ENCODE data around the gene HS6ST3. TPM values are rescaled to one million over a fixed set of nuclear protein-coding genes. Genes with fewer than 3 reads are reported as not detected.

HS6ST3 gene
- total and polyA plus RNA-seq, 8 donors, result 0.03 to 0.15 (median 0.10) TPM

- intact Hi-C loops (cut with DNase I), result no loop called here
- Histone ChIP-seq H3K9me3 (no peaks in the 10 kb centered on the region), H3K4me1 (no peaks in the 10 kb centered on the region), H3K27me3 (no peaks in the 10 kb centered on the region), H3K36me3 (no peaks in the 10 kb centered on the region), H3K27ac (no peak overlapping the region), H3K4me3 (no peak overlapping the region)
- no peak for DNase-seq
- TF ChIP-seq CTCF (IDR thresholded peaks at IDR 0.05), result no peak
- no peak for ATAC-seq
Measured at GRCh38 chr13:96314974-96315373, 225.1 kb downstream of the HS6ST3 start.

DNA sequence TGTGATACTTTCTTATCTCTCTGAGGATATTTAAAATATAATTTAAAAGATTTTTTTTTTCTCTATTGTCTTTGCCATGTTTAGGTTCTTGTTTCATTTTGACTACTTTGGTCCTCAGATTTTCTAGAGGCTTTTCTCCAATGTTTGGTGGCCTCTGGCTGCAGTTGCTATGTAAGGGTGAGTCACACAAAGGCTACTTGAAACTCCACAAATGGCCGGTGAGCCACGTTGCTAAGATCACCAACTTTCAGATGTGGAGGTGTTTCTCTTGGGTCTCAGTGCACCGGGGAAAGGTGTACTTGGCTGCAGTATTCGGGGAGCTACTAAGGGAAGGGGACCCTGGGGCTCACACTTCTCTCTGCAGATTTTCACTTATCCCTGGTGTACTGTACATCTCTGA lies 248.1 kb downstream of the HS6ST3 start:
- Histone ChIP-seq H3K9me3 (peaks cover 0 to 9% of the 10 kb centered on the region in 2 donors), H3K27ac (no peak overlapping the region), H3K27me3 (no peaks in the 10 kb centered on the region), H3K4me1 (no peaks in the 10 kb centered on the region), H3K4me3 (no peak overlapping the region), H3K36me3 (no peaks in the 10 kb centered on the region)
- no peak for ATAC-seq
- DNase-seq, result no peak
- no peak for TF ChIP-seq CTCF (IDR thresholded peaks at IDR 0.05)
- intact Hi-C loops (cut with DNase I), result no loop called here

DNA sequence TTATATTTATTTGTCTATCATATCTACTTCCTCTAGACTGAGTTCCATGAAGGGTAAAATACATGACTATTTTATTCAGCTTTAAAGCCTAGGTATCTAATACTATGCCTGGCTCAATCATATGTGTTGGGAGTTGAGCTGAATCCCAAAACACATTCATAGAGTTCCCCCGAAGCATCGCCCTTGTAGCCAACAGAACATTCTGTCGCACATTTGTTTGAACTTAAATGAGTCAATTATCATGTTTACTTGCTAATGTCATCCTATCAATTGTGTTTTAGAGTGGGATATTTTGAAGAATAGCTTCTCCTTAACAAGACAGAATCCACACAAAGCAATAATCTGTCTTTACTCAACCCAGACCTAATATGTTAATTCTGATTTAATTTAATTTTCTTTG lies 252.4 kb downstream of the HS6ST3 start:
- ATAC-seq, result no peak
- DNase-seq, result no peak
- intact Hi-C loops (cut with DNase I), result no loop called here
- no peak for TF ChIP-seq CTCF (IDR thresholded peaks at IDR 0.05)
- H3K4me3 ChIP-seq, result no peak overlapping the region
- H3K4me1 ChIP-seq, result no peaks in the 10 kb centered on the region
- H3K27ac ChIP-seq, result no peak overlapping the region
- H3K36me3 ChIP-seq, result no peaks in the 10 kb centered on the region
- no peaks in the 10 kb centered on the region for H3K27me3 ChIP-seq
- H3K9me3 ChIP-seq, result peaks cover 0 to 4% of the 10 kb centered on the region in 2 donors

DNA sequence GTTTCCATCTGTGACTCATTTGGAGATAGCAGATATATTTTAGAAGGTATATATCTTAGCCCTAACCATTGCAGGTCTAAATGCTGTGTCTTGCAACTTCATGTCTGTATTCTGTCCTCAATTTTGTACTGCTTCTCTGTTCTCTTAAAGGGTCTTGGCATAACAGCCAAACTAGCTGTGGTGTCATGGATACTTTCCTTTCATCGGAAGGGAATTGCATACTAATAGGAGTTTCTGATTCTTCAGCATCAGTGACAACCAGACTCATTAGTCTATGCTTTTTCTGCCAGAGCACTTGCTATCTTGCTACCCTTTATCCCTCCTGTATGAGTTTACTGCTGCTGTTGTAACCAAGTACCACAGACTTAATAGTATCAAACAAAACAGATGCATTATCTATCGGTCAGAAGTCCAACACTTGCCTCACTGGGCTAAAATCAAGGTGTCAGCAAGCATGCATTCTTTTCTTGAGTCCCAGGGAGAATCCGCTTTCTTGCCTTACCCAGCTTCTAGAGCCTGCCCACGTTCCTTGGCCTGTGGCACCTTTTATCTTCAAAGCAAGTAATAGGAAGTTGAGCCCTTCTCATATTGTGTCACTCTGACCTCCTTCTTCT lies 253.1 kb downstream of the HS6ST3 start:
- Histone ChIP-seq H3K27me3 (no peaks in the 10 kb centered on the region), H3K27ac (no peak overlapping the region), H3K4me1 (no peaks in the 10 kb centered on the region), H3K36me3 (no peaks in the 10 kb centered on the region), H3K4me3 (no peak overlapping the region), H3K9me3 (peaks cover 0 to 4% of the 10 kb centered on the region in 2 donors)
- no peak for ATAC-seq
- no peak for DNase-seq
- no peak for TF ChIP-seq CTCF (IDR thresholded peaks at IDR 0.05)
- intact Hi-C loops (cut with DNase I), result no loop called here

DNA sequence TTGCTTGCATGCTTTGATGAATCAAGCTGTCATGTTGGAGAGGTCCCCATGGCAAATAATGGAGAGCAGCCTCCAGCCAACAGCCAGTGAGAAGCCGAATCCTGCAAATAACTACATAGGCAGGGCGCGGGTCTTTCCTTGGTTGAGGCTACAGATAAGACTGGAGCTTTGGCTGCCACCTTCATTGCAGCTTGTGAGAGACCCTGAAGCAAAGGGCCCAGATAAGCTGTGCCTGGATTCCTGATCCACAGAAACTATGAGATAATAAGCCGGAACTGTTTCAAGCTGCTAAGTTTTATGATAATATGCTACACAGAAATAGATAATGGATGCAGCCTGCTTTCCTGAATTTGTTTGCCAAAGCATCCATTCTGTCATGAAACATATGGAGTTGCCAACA lies 257.0 kb downstream of the HS6ST3 start:
- DNase-seq, result no peak
- TF ChIP-seq CTCF (IDR thresholded peaks at IDR 0.05), result no peak
- Histone ChIP-seq H3K9me3 (peaks cover 0 to 4% of the 10 kb centered on the region in 2 donors), H3K4me1 (no peaks in the 10 kb centered on the region), H3K27ac (no peak overlapping the region), H3K27me3 (no peaks in the 10 kb centered on the region), H3K36me3 (no peaks in the 10 kb centered on the region), H3K4me3 (no peak overlapping the region)
- intact Hi-C loops (cut with DNase I), result no loop called here
- no peak for ATAC-seq
